ENCODE data around the gene AKAP6. TPM values are rescaled to one million over a fixed set of nuclear protein-coding genes. Genes with fewer than 3 reads are reported as not detected.

The AKAP6 gene
- total and polyA plus RNA-seq, 10 of the 15 experiments (the other 5 are each of a cell fraction or from before 2014, with no cell fraction given) = 0.35 to 5.9 (median 2.2) TPM

DNA sequence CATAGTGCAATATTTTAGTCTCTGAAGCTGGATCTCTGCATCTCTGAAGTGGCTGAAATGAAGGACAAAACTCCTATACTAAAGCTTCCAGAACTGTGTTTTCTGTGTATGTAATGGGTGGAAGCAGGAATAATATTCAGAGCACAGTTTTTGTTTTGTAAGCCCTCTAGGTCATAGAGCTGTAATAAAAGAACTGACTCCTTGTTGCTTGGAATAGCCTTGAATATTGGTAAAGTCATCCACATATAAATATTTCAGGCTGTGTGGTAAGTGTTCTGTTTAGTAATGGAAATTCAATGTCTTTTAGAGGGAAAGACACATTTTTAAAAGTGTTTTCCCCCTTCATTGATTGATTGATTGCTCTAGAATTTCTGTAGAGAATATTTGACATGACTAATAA is 18.2 kb upstream of the AKAP6 start:
- Histone ChIP-seq H3K27ac (ENCODE audit: control insufficient read depth, insufficient read depth) (no peak overlapping the region), H3K9ac (ENCODE audit: control insufficient read depth, insufficient read depth, low read length) (no peak overlapping the region), H3K36me3 (ENCODE audit: control insufficient read depth in 2 of 2, insufficient read depth in 2 of 2, low read length in 1 of 2) (no peaks in the 10 kb centered on the region), H3K4me2 (ENCODE audit: control insufficient read depth, insufficient read depth) (no peak overlapping the region), H3K27me3 (replicated peaks in 1 of 2; ENCODE audit: control insufficient read depth in 2 of 2, insufficient read depth in 2 of 2, low read length in 1 of 2) (no peaks in the 10 kb centered on the region), H3K4me3 (no peak overlapping the region), H3K79me2 (ENCODE audit: control insufficient read depth, insufficient read depth, low read length) (no peaks in the 10 kb centered on the region), H2AFZ (ENCODE audit: control insufficient read depth, low read depth, low read length) (no peak overlapping the region), H4K20me1 (ENCODE audit: control insufficient read depth, insufficient read depth) (no peaks in the 10 kb centered on the region), H3K9me3 (replicated peaks; ENCODE audit: control insufficient read depth, insufficient read depth, low read length) (no peaks in the 10 kb centered on the region), H3K4me1 (ENCODE audit: control insufficient read depth, insufficient read depth, low read length) (no peaks in the 10 kb centered on the region)
- in situ Hi-C loops (cut with MboI) (no loop called here), intact Hi-C loops (cut with micrococcal nuclease; ENCODE audit: unreplicated experiment) (no loop called here)
- no TSS peak for BruUV-seq (replicated peaks)
- CTCF ChIA-PET = no interaction called here
- no peak for DNase-seq (ENCODE audit: low read depth, low spot score)
- ATAC-seq = no peak
- POLR2A ChIA-PET = no interaction called here
- SMC1A ChIA-PET (ENCODE audit: uncharacterized antibody, unreplicated experiment) = no interaction called here
- FAIRE-seq = no peak
- RAD21 ChIA-PET (ENCODE audit: unreplicated experiment) = no interaction called here
- TF ChIP-seq RELA (IDR thresholded peaks at IDR 0.05; ENCODE audit: borderline replicate concordance, partially characterized antibody) = no peak
- TF ChIP-seq, protein P1, sequence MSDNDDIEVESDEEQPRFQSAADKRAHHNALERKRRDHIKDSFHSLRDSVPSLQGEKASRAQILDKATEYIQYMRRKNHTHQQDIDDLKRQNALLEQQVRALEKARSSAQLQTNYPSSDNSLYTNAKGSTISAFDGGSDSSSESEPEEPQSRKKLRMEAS (IDR thresholded peaks at IDR 0.05; ENCODE audit: low read depth, low read length) = no peak
- TF ChIP-seq, protein P2, sequence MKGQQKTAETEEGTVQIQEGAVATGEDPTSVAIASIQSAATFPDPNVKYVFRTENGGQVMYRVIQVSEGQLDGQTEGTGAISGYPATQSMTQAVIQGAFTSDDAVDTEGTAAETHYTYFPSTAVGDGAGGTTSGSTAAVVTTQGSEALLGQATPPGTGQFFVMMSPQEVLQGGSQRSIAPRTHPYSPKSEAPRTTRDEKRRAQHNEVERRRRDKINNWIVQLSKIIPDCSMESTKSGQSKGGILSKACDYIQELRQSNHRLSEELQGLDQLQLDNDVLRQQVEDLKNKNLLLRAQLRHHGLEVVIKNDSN (IDR thresholded peaks at IDR 0.05; ENCODE audit: borderline replicate concordance, extremely low read length, insufficient read depth, low read depth, low read length) = no peak
- no peak for TF ChIP-seq ASH2L (IDR thresholded peaks at IDR 0.05; ENCODE audit: borderline replicate concordance, low read depth)
- no peak for TF ChIP-seq RBBP5 (conservative IDR thresholded peaks at IDR 0.05)
- TF ChIP-seq SIX5 (IDR thresholded peaks at IDR 0.05; ENCODE audit: low read depth, low read length, severe bottlenecking) = no peak
- no peak for TF ChIP-seq PAX8 (IDR thresholded peaks at IDR 0.05)
- TF ChIP-seq RUNX3 (IDR thresholded peaks at IDR 0.05; ENCODE audit: low read length) = no peak
- TF ChIP-seq ZZZ3 (IDR thresholded peaks at IDR 0.05; ENCODE audit: control insufficient read depth, insufficient read length, low read depth) = no peak
- no peak for TF ChIP-seq BRCA1 (IDR thresholded peaks at IDR 0.05; ENCODE audit: low read depth, low read length)
- TF ChIP-seq EED (IDR thresholded peaks at IDR 0.05; ENCODE audit: low read depth) = no peak
- no peak for TF ChIP-seq LARP7 (IDR thresholded peaks at IDR 0.05)
- TF ChIP-seq POLR2A (IDR thresholded peaks at IDR 0.05; ENCODE audit: low read depth, low read length) = no peak
- TF ChIP-seq MEF2B (IDR thresholded peaks at IDR 0.05; ENCODE audit: partially characterized antibody, poor library complexity, severe bottlenecking) = no peak
- TF ChIP-seq, protein P3, sequence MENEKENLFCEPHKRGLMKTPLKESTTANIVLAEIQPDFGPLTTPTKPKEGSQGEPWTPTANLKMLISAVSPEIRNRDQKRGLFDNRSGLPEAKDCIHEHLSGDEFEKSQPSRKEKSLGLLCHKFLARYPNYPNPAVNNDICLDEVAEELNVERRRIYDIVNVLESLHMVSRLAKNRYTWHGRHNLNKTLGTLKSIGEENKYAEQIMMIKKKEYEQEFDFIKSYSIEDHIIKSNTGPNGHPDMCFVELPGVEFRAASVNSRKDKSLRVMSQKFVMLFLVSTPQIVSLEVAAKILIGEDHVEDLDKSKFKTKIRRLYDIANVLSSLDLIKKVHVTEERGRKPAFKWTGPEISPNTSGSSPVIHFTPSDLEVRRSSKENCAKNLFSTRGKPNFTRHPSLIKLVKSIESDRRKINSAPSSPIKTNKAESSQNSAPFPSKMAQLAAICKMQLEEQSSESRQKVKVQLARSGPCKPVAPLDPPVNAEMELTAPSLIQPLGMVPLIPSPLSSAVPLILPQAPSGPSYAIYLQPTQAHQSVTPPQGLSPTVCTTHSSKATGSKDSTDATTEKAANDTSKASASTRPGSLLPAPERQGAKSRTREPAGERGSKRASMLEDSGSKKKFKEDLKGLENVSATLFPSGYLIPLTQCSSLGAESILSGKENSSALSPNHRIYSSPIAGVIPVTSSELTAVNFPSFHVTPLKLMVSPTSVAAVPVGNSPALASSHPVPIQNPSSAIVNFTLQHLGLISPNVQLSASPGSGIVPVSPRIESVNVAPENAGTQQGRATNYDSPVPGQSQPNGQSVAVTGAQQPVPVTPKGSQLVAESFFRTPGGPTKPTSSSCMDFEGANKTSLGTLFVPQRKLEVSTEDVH (IDR thresholded peaks at IDR 0.05; ENCODE audit: low read depth, partially characterized antibody) = no peak
- no peak for TF ChIP-seq CBFB (IDR thresholded peaks at IDR 0.05; ENCODE audit: low read depth)
- TF ChIP-seq MXI1 (IDR thresholded peaks at IDR 0.05; ENCODE audit: low read depth, low read length) = no peak
- no peak for TF ChIP-seq NFYA (IDR thresholded peaks at IDR 0.05; ENCODE audit: borderline replicate concordance, low read depth, low read length)
- TF ChIP-seq HDAC2 (IDR thresholded peaks at IDR 0.05) = no peak
